Left ventricle myocardium inferior (tissue), 1 donor: Measurements from ENCODE around the gene PTPRT. TPM values are rescaled to one million over a fixed set of nuclear protein-coding genes. Genes with fewer than 3 reads are reported as not detected.

Experiments
- DNase-seq: peaks from one replicate; pipeline ENCODE4 v3.0.0-alpha.2; 2020
- H3K27ac ChIP-seq: fragments of 200-600 bp; replicated peaks from 2 replicates; pipeline ENCODE4 v1.8.0; 2021
- H3K27me3 ChIP-seq: fragments of 200-600 bp; 2 replicates; pipeline ENCODE4 v1.8.0; 2021; ENCODE audit warnings: low read depth
- H3K36me3 ChIP-seq: fragments of 200-600 bp; 2 replicates; pipeline ENCODE4 v1.8.0; 2021
- H3K4me1 ChIP-seq: fragments of 200-600 bp; 2 replicates; pipeline ENCODE4 v1.8.0; 2021
- H3K4me3 ChIP-seq: fragments of 200-600 bp; 2 replicates; pipeline ENCODE4 v1.8.0; 2021; ENCODE audit warnings: mild to moderate bottlenecking, moderate library complexity
- H3K9me3 ChIP-seq: fragments of 200-600 bp; replicated peaks from 2 replicates; pipeline ENCODE4 v1.8.0; 2021
- intact Hi-C: fragments of 100-400 bp; cut with micrococcal nuclease; formaldehyde crosslinking; loops from one replicate; pipeline ENCODE4 v1.11.0; 2022
- total RNA-seq: library from RNA; stranded (reverse); fragmentation: NEBNext Ultra II Directional; extraction: Animal tissue kit (Norgen Biotek cat#: 25700); gene quantifications from one replicate; pipeline ENCODE4 v1.2.1, GENCODE V29; 2021
- TF ChIP-seq, protein P1 (sequence below): fragments of 200-600 bp; IDR thresholded peaks from 2 replicates; pipeline ENCODE4 v1.8.0; 2021; ENCODE audit warnings: antibody characterized with exemption, mild to moderate bottlenecking, borderline replicate concordance
- donor health status: DM: no; HTN: yes; CAD: no; lungs with severe emphysema.

The PTPRT gene
- total RNA-seq, 1 donor from 2014 or later, result 0.08 TPM

DNA sequence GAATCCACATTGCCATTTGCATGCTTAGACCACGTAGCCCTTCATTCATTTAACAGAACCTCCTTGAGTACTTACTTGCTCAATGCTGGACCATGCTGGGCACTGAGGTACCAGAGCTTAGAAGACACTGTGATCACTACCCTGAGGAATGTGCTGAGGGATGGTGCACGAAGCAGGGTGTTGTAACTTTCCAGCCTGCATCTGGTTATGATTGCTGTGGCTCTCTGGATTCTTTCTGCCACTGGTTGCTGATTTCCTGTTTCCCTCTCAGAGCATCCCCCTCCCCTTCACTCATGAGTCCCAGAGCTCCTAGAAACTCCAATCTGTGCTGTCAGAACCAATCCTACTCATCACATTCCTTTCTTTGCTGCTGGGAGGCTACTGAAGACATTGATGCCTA, 537.4 kb downstream of the PTPRT start:
- TF ChIP-seq, protein P1, sequence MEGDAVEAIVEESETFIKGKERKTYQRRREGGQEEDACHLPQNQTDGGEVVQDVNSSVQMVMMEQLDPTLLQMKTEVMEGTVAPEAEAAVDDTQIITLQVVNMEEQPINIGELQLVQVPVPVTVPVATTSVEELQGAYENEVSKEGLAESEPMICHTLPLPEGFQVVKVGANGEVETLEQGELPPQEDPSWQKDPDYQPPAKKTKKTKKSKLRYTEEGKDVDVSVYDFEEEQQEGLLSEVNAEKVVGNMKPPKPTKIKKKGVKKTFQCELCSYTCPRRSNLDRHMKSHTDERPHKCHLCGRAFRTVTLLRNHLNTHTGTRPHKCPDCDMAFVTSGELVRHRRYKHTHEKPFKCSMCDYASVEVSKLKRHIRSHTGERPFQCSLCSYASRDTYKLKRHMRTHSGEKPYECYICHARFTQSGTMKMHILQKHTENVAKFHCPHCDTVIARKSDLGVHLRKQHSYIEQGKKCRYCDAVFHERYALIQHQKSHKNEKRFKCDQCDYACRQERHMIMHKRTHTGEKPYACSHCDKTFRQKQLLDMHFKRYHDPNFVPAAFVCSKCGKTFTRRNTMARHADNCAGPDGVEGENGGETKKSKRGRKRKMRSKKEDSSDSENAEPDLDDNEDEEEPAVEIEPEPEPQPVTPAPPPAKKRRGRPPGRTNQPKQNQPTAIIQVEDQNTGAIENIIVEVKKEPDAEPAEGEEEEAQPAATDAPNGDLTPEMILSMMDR, result no peak
- Histone ChIP-seq H3K36me3 (no peaks in the 10 kb centered on the region), H3K27ac (no peak overlapping the region), H3K4me3 (no peak overlapping the region), H3K9me3 (no peaks in the 10 kb centered on the region), H3K4me1 (no peaks in the 10 kb centered on the region), H3K27me3 (no peaks in the 10 kb centered on the region)
- intact Hi-C loops, result no loop called here
- no peak for DNase-seq

GRCh38 chr20:42650191-42650746, 539.4 kb downstream of the PTPRT start:
- H3K36me3 ChIP-seq, result no peaks in the 10 kb centered on the region
- H3K27me3 ChIP-seq, result no peaks in the 10 kb centered on the region
- no peaks in the 10 kb centered on the region for H3K9me3 ChIP-seq
- no peak overlapping the region for H3K4me3 ChIP-seq
- no peaks in the 10 kb centered on the region for H3K4me1 ChIP-seq
- DNase-seq, result no peak
- TF ChIP-seq, protein P1, result no peak
- intact Hi-C loops, result no loop called here
- no peak overlapping the region for H3K27ac ChIP-seq

DNA sequence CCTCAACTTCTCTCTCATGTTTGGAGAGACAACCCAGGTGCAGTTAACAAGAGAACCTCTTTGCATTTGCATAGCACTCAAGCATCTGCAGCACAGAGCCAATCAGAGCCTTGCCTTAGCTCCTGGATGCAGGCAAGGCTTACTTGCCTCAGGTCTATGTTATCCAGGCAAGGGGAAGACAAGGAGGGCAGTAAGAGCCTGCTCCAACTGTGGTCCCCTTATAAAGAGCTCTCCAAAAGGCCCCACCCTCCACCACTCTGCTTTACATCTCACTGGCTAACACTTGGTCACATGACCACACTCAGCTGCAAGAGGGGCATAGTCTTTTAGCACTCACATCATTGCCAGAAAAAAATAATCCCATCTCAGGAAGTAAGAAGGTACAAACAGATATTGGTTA, 540.0 kb downstream of the PTPRT start:
- intact Hi-C loops, result no loop called here
- H3K4me3 ChIP-seq, result no peak overlapping the region
- no peak overlapping the region for H3K27ac ChIP-seq
- no peaks in the 10 kb centered on the region for H3K4me1 ChIP-seq
- no peaks in the 10 kb centered on the region for H3K9me3 ChIP-seq
- H3K27me3 ChIP-seq, result no peaks in the 10 kb centered on the region
- TF ChIP-seq, protein P1, result no peak
- DNase-seq, result no peak
- no peaks in the 10 kb centered on the region for H3K36me3 ChIP-seq

DNA sequence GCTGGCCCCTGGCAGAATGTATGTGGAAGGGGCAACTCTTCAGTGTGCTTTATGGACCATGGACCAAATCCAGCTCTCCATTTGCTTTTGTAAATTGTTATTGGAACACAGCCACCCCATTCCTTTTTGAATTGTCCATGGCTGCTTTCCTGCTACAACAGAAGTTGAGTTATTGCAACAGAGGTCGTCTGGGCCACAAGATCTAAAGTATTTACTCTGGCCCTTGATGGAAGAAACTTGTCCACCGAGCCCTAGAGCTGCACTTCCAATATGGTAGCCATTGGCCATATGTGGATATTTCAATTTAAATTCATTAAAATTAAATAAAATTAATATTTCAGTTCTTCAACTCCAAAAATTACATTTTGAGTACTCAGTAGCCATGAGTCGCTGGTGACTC, 543.5 kb downstream of the PTPRT start:
- H3K27ac ChIP-seq, result no peak overlapping the region
- TF ChIP-seq, protein P1, result no peak
- no peak overlapping the region for H3K4me3 ChIP-seq
- DNase-seq, result no peak
- peaks cover 7% of the 10 kb centered on the region for H3K9me3 ChIP-seq
- no peaks in the 10 kb centered on the region for H3K4me1 ChIP-seq
- H3K36me3 ChIP-seq, result no peaks in the 10 kb centered on the region
- no peaks in the 10 kb centered on the region for H3K27me3 ChIP-seq
- intact Hi-C loops, result no loop called here

GRCh38 chr20:42641886-42642285, 547.8 kb downstream of the PTPRT start:
- H3K36me3 ChIP-seq, result no peaks in the 10 kb centered on the region
- no peak overlapping the region for H3K27ac ChIP-seq
- TF ChIP-seq, protein P1, result no peak
- H3K4me3 ChIP-seq, result no peak overlapping the region
- H3K9me3 ChIP-seq, result peaks cover 7% of the 10 kb centered on the region
- no peak for DNase-seq
- intact Hi-C loops, result no loop called here
- H3K27me3 ChIP-seq, result no peaks in the 10 kb centered on the region
- H3K4me1 ChIP-seq, result no peaks in the 10 kb centered on the region
